ENCODE measurements around the gene LTK.
A peak's percentile ranks its signal among the peaks of the same experiment; 100 is the strongest.

Gene LTK

GRCh38 chr15:41491889-41492288 lies 21.7 kb downstream of the LTK start:
- DNase-seq (ENCODE audit: extremely low read depth, insufficient read length): no peak
- H3K4me3 ChIP-seq (replicated peaks; ENCODE audit: low read depth, low read length): no peak overlapping the region
- no peak for TF ChIP-seq CTCF (IDR thresholded peaks at IDR 0.05; ENCODE audit: insufficient read depth, low read length, poor library complexity, severe bottlenecking)
- no peaks in the 10 kb centered on the region; the same call in 1 of the 2 replicates for H3K27me3 ChIP-seq (replicated peaks; ENCODE audit: control insufficient read depth, insufficient read depth, low read length)
- no peaks in the 10 kb centered on the region for H3K36me3 ChIP-seq (ENCODE audit: control insufficient read depth, insufficient read depth, low read length)

- no peaks in the 10 kb centered on the region; the same call in 1 of the 2 replicates for H3K27me3 ChIP-seq (replicated peaks; ENCODE audit: control insufficient read depth, insufficient read depth, low read length)
Observed at GRCh38 chr15:41490355-41490754, 23.3 kb downstream of the LTK start.

GRCh38 chr15:41489641-41490040 lies 24.0 kb downstream of the LTK start:
- TF ChIP-seq CTCF (IDR thresholded peaks at IDR 0.05; ENCODE audit: insufficient read depth, low read length, poor library complexity, severe bottlenecking): no peak
- H3K27me3 ChIP-seq (replicated peaks; ENCODE audit: control insufficient read depth, insufficient read depth, low read length): no peaks in the 10 kb centered on the region; the same call in 1 of the 2 replicates
- H3K4me3 ChIP-seq (replicated peaks; ENCODE audit: low read depth, low read length): no peak overlapping the region
- no peaks in the 10 kb centered on the region for H3K36me3 ChIP-seq (ENCODE audit: control insufficient read depth, insufficient read depth, low read length)
- DNase-seq (ENCODE audit: extremely low read depth, insufficient read length): no peak

More at GRCh38 chr15:41490355-41490754, 23.3 kb downstream of the LTK start:
- H3K36me3 ChIP-seq (ENCODE audit: control insufficient read depth, insufficient read depth, low read length): no peaks in the 10 kb centered on the region
- peak; percentile 60 for DNase-seq (ENCODE audit: extremely low read depth, insufficient read length)
- no peak for TF ChIP-seq CTCF (IDR thresholded peaks at IDR 0.05; ENCODE audit: insufficient read depth, low read length, poor library complexity, severe bottlenecking)
- H3K4me3 ChIP-seq (replicated peaks; ENCODE audit: low read depth, low read length): no peak overlapping the region

- no peak for DNase-seq (ENCODE audit: extremely low read depth, insufficient read length)
- no peak for TF ChIP-seq CTCF (IDR thresholded peaks at IDR 0.05; ENCODE audit: insufficient read depth, low read length, poor library complexity, severe bottlenecking)
- H3K4me3 ChIP-seq (replicated peaks; ENCODE audit: low read depth, low read length): no peak overlapping the region
- H3K27me3 ChIP-seq (replicated peaks; ENCODE audit: control insufficient read depth, insufficient read depth, low read length): no peaks in the 10 kb centered on the region
- H3K36me3 ChIP-seq (ENCODE audit: control insufficient read depth, insufficient read depth, low read length): no peaks in the 10 kb centered on the region
Observed at GRCh38 chr15:41487802-41488201, 25.8 kb downstream of the LTK start.

- H3K27me3 ChIP-seq (replicated peaks; ENCODE audit: control insufficient read depth, insufficient read depth, low read length): no peaks in the 10 kb centered on the region
- no peaks in the 10 kb centered on the region for H3K36me3 ChIP-seq (ENCODE audit: control insufficient read depth, insufficient read depth, low read length)
- no peak overlapping the region for H3K4me3 ChIP-seq (replicated peaks; ENCODE audit: low read depth, low read length)
- TF ChIP-seq CTCF (IDR thresholded peaks at IDR 0.05; ENCODE audit: insufficient read depth, low read length, poor library complexity, severe bottlenecking): no peak
- no peak for DNase-seq (ENCODE audit: extremely low read depth, insufficient read length)
Observed at GRCh38 chr15:41487381-41487780, 26.2 kb downstream of the LTK start.

GRCh38 chr15:41486286-41486685 lies 27.3 kb downstream of the LTK start:
- no peak overlapping the region for H3K4me3 ChIP-seq (replicated peaks; ENCODE audit: low read depth, low read length)
- no peak for TF ChIP-seq CTCF (IDR thresholded peaks at IDR 0.05; ENCODE audit: insufficient read depth, low read length, poor library complexity, severe bottlenecking)
- no peak for DNase-seq (ENCODE audit: extremely low read depth, insufficient read length)
- peaks cover 2% of the 10 kb centered on the region; the same call in 1 of the 2 replicates for H3K36me3 ChIP-seq (ENCODE audit: control insufficient read depth, insufficient read depth, low read length)
- no peaks in the 10 kb centered on the region for H3K27me3 ChIP-seq (replicated peaks; ENCODE audit: control insufficient read depth, insufficient read depth, low read length)
